GM21737 (cell line): Measurements from ENCODE around the gene NFATC1.

Experiments
- ATAC-seq: cut with Tn5 transposase; IDR thresholded peaks from one replicate; pipeline ENCODE4 v1.9.1; 2021; ENCODE audit warnings: mild to moderate bottlenecking, moderate library complexity; ENCODE audit not compliant: unreplicated experiment

The NFATC1 gene

DNA sequence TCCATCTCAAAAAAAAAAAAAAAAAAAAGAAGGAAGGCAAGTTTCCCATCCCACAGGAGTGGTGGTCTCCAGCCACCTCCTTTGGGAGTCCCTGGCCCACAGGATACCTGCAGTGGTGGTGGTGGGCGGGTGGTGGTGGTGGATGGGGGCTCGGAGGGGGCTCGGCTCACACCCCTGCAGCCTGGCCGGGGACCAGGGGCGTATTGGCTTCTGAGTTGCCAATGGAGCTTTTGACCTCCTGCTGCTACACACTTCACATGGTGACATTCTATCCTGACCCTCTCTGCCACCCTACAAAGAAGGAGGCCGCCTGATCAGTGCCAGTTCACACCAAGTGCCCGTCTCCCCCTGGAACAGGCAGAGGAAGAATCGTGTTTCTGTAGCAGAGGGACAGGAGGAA, 119.6 kb downstream of the NFATC1 start:
- ATAC-seq: no peak

DNA sequence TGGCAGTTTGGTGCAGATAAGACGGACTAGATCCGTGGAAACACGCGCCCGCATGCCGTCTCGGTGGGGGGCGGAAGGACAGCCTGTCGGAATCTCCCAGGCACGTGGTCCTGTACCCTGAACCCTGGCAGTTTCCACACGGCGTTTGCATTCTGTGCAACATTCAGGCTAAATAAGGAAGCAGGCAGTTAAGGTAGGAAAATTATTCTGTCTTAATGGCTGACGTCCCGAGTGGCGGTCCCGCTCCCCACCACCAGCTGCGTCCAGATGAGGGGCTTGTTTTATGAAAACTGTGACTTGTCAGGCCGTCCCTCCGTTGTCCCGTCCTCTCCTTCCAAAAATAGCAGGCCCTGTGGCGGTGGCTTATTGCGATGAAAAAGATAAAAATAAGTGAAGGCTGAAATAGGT, 120.2 kb downstream of the NFATC1 start:
- ATAC-seq: no peak

DNA sequence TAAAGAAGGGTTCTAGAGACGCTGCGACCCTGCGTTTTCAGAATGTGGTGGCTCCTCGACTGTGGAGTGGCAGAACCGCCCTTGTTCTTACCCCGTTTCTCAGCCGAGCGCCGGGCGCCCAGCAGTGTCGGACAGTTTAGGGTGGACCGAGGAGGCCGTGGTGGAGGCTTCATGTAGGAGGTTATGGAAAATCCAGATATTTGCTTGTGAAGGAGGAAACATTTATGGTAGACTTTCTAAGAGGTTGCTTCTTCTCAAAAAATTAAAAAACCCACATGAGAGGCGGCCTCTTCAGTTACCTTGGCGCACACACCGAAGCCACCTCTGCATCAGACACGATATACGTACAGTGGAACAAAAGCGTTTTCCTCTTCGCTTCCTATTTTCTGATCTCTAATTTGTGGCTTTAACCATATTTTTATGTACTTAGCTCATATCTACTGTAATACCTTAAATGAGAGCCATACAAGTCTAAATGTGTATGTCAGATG, 120.8 kb downstream of the NFATC1 start:
- no peak for ATAC-seq

DNA sequence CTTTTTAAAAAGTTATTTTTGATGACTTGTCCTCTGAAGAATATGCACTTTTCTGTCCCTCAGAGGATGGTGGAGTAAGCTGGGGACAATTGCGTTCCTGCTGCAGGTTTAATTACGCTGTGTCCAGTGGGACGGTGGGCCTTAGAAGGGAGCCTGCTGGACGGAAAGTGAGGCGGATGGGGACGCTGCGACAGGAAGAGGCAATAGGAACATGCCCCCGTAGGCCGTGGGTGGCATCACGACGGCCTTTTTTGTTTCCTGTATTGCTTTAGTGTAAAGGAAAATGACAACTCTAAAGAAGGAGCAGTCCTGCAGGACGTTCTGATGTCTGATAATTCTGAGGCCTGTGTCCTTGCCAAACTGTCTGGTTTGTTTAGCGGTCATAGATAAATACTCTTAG, 121.6 kb downstream of the NFATC1 start:
- ATAC-seq: no peak

DNA sequence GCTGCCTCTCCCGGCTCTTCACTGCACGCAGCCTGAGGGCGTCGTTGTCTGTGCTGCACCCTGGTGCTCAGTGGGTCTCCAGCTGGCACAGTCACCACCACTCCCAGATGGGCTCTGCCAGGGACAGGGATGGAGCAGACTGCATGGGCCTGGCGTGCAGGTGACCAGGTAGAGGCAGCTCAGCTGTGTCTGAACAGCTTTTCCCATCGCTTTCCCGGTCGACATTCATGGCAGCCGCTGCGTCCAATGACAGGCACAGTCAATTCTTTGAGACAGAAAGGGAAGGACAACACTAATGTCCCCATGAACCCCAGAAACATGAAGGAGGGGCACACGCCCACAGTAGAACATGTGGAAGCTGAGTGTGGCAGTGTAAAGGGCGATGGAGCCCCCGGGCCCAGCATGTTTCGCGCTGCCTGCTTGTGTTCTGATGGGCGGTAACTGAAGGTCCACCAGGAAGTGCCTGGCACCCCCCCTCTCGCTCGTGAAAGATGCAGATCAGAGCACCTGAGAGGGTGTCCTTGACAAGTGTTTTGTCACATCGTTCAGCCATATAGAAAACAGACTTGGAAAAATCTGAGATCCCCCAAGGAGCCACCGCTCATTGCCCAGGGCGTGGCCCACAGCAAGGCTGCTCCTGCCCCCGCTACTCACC, 122.4 kb downstream of the NFATC1 start:
- no peak for ATAC-seq

DNA sequence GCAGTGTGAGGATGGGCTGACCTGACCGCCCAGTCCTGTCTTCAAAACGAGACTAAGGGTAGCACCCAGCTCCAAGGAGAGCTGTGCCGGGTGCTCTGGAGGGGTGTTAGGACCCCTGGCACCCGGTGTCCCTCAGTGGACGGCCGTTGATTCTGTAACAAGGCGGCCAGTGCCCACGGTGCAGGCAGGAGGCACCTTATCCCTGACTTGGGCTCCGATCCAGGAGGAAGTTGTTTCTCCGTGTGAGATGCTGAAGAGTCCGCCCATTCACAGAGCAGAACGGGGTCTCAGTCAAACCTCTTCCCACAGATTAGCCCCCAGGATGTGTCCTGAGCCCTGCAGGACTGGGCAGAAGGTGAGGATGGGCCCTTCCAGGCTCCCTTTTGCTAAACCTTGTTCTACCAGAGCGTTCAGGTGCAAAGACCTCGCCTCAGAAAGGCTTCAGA, 123.0 kb downstream of the NFATC1 start:
- no peak for ATAC-seq

DNA sequence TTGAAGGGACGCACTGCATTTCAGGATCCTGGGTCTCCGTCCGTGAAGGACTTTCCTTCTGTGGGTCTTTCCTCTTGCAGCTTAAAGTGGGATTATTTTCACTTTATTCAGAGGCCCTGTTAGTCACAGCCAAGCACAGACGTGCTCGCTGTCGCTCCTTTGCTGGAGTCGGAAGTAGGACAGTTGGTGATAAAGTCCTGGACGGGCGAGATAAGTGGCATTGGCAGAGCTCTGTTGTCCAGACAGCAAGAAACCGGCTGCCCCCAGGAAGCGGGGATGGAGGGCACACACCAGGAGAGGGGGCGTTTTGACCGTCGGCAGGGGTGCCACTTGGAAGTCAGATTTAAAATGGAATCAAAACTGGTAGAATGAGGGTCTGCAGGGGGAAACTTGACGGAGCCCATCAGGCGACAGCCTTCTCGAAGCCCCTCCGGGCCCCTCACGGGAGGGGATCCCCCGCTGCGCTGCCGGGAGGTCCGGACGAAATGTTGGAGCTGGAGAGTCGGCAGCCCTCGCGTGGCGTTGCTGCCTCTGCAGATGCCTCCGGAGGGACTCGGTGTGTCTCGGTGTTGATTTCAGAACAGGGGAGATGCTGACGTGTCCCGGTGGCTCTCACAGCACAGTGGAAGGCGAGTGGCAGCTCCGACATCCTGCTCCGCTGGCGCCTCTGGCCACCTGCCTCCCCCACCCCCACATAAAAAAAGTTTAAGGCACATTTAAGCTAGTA, 124.2 kb downstream of the NFATC1 start:
- ATAC-seq: no peak

DNA sequence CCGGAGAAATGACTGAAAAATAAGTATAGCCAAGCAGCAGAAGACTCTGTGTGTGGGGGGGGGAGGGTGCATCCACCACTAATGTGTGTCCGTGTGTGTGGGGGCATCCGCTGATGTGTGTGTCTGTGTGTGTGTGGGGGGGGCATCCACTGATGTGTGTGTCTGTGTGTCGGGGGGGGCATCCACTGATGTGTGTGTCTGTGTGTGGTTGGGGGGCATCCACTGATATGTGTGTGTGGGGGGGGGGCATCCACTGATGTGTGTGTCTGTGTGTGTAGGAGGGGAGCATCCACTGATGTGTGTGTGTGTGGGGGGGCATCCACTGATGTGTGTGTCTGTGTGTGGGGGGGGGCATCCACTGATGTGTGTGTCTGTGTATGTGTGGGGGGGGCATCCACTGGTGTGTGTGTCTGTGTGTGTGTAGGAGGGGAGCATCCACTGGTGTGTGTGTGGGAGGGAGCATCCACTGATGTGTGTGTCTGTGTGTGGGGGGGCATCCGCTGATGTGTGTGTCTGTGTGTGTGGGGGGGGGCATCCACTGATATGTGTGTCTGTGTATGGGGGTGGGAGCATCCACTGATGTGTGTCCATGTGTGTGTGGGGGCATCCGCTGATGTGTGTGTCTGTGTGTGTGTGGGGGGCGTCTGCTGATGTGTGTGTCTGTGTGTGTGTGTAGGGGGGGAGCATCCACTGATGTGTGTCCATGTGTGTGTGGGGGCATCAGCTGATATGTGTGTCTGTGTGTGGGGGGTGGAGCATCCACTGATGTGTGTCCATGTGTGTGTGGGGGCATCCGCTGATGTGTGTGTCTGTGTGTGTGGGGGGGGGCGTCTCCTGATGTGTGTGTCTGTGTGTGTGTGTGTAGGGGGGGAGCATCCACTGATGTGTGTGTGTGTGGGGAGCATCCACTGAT, 125.0 kb downstream of the NFATC1 start:
- ATAC-seq: no peak

DNA sequence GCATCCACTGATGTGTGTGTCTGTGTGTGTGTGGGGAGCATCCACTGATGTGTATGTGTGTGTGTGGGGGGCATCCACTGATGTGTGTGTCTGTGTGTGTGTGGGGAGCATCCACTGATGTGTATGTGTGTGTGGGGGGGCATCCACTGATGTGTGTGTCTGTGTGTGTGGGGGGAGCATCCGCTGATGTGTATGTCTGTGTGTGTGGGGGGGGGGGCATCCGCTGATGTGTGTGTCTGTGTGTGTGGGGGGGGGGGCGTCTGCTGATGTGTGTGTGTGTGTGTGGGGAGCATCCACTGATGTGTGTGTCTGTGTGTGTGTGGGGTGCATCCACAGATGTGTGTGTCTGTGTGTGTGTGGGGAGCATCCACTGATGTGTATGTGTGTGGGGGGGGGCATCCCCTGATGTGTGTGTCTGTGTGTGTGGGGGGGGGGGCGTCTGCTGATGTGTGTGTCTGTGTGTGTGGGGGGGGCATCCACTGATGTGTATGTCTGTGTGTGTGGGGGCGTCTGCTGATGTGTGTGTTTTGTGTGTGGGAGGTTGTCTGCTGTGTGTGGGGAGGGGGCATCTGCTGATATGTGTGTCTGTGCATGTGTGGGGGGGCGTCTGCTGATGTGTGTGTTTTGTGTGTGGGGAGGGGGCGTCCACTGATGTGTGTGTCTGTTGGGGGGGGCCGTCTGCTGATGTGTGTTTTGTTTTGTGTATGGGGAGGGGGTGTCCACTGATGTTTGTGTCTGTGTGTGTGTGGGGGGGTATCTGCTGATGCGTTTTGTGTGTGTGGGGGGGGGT, 125.9 kb downstream of the NFATC1 start:
- no peak for ATAC-seq

DNA sequence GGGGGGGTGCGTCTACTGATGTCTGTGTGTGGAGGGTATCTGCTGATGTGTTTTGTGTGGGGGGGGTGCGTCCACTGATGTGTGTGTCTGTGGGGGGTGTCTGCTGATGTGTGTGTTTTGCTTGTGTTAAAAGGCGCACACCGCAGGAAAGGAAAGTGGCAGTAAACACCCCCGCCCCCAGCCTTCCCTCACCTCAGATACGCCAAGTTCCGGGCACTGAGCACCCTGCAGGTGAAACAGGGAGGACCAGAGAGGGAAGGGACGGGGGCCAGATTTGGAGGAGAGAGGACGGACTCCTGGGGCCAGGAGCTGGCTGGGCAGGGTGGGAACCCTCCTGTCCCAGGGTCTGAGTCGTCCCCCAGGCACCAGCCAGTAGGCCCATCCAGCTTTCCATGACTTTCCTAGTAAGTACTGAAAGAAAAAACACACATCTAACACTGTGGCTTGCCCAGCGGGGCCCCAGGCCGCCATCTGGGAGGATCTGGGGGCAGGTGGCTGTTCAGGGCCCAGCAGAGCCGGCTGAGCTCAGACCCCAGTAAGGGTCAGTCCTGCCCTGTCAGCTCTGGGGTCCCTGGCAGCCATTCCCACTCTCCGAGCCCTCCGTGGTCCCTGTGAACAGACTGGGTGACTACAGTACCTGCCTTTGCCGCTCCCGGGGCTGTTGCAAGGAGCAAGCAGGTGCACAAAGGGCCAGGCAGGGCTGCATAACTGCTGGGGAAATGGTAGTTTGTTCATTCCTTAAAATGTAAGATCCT, 126.9 kb downstream of the NFATC1 start:
- no peak for ATAC-seq

DNA sequence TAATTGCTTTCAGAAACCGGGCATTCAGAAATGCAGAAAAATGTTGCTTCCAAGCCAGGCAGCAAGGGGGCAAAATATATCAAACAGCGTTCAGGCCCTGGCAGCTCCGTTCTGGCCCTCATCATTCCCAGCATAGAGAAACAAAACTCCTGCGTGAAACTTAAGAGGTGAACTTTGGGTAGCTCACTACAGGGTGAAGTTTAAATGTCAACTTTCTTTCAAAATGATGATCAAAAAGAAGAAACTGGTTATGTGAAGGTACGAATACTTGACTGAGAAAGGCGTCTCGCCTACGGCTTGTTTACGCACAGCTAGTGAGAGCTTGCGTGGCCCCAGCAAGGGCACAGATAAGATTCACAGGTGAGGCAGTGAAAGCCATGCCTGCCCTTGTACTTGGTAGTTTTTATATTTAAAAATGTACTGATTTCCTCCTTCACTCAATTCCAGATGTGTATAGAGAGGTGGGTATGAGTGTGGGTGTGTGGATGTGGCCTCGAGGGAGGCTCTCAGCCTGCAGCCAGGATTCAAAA, 127.5 kb downstream of the NFATC1 start:
- peak; percentile 30 for ATAC-seq

DNA sequence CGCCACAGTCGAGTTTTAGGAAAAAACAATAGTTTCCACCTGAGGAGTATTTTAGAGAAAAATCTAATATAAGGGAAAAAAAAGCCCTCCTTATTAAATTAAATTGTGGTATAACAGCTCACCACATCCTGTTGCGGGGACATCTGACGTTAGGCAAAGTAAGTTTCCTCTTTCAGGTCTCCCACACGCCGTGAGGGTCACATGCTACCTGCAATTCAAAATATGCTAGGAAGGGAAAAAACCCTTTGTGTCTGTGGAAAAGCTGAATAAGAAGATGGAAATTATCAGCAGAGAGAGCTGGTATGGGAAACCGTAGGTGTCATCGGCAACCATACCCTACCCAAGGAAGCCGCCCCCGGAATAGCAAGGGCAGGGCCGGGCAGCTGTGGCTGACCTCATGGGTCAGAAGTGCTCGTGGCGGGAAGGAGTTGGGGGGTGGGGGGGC, 128.0 kb downstream of the NFATC1 start:
- peak; percentile 59 for ATAC-seq

DNA sequence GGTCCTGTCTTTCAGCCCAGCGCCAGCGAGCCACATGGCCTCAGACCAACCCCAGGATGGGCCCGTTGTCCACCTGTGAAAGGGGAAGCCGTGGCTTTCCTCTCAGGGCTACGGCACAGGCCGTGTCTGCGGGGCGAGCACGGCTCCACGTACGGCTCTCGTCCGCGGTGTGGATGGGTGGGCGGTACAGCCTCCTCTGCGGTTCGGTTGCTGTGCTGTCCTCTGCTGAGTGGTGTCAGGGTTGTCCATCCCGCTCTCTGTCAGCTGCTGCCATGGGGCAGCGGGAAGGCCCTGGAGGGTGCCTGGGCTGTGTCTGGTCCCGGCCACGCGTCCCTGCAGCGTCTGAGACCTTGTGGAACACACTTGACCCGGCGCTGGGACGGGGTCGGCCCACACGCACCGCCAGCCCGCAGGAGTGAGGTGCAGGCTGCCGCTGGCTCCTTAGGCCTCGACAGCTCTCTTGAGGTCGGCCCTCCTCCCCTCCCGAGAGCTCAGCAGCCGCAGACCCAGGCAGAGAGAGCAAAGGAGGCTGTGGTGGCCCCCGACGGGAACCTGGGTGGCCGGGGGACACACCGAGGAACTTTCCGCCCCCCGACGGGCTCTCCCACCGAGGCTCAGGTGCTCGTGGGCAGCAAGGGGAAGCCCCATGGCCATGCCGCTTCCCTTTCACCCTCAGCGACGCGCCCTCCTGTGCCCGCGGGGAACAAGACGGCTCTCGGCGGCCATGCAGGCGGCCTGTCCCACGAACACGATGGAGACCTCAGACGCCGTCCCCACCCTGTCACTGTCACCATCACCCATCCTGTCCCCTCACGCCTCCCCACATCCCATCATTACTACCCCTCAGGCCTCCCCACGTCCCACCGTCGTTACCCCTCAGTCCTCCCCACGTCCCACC, 128.7 kb downstream of the NFATC1 start:
- ATAC-seq: peak; percentile 18

DNA sequence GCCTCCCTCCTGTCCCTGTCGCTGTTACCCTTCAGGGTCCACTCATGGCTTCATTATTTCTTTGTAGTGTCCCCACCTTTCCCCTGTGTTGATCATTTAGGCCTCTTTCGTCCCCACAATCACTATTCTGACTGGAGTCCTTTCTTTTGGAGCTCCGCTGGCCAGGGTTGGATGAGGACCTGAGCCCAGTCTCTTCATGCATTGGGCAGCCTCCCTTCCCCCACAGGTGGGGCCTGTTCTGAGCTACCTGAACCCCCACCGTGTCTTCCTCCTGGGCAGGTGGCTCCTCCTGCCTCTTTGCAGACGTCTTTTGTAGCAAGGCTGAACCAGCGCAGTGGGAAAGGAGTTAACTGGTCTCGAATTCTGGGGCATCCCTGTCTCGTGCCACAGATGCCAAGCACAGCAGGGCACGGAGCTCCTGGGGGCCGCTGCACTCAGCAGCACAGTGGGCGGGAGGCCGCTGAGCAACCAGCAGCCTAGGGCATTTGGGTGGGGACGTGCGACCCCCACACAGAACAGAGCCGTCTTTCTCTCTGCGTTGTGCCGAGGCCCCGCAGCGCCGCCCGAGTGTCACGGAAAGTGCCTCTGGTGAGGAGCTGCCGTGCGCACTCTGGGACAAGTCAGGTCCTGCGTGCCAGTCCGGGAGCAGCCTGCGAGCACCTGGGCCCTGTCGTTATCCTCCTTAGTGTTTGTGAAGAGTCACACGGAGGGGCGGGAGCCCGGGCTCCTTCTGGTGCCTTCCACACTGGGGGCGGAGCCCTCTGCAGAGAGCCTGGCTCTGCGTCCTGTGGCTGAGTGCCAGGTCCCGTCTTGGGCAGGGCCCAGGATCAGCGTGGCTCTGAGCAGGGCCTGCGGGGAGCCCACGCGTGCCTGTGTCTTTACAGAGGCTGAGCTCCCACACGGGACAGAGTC, 130.1 kb downstream of the NFATC1 start:
- ATAC-seq: no peak

DNA sequence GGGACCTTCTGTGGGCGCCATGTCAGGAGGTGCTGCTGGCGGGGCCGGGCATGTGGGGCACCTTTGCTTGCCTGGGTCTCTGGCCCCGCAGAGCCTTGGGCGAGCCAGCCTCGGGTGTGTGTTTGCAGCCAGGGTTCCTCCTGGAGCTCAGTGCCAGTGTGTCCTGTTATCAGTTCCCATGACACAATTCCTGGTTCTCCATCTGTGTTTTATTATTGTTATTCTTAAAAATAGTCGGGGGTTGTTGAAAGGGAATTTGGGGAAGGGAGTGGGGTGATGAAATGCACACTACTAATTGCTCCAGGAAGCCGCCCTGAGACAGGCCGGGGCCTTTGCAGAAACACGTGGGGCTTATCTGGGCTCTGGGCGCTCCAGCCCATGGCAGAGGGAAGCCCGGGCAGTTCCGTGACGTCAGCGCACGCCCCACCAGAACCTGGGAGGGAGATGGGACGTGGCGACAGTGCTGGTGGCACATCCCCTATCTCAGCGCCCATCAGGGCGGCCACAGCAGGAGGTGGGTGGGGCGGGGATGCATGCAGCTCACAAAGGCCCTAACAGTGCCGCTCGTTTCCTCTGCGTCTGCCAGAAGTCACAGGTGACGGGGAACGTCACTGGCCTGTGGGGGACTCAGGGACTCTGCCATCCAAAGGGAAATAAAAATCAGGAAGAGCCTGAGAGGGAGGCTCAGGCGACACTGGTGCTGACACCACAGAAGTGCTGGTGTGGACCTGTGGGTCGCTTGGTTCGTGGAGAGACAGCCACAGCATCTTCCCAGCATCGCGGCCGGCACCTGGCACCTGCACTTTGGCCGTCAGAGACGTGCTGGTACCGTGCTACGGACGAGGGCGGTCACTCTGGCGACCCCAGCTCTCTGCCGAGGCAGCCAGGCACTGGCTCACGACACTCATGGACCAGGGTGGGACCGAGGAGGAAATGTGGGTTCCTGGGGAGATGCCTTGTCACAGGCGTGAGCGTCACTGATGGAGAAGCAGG, 131.0 kb downstream of the NFATC1 start:
- no peak for ATAC-seq

DNA sequence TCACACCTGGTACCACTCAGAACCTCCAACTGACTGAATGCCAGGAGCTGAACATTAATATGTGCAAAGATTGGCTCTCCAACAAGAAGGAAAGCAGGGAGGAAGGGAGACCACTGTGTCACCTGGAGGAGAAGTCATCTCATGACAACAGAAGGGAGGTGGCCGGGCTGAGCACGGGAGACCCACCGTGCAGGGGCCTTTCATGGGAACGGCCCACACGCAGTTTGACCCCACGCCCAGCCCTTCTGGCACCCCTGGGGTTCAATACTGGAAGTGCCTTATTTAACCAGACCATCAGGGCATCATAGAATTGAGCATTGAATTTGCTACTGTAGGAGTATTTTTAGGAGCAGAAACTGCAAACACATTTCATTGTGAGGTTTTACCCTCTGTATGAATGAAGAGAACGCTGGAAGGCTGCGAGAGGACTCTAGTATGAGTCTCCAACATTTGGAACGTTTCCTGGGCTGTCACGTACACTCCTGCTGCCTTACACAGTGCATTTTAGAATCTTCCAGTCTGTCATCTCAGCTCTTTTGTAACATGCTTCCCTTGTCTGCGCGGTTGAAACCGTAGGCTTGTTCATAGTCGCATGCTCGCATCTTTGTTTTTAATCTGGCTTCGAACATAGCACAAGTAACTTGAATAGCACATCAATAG, 132.1 kb downstream of the NFATC1 start:
- ATAC-seq: no peak
